Spleen (tissue), 11 donors: ENCODE measurements around the gene MEGF8. TPM values are rescaled to one million over a fixed set of nuclear protein-coding genes. Genes with fewer than 3 reads are reported as not detected.
A peak's percentile ranks its signal among the peaks of the same experiment; 100 is the strongest.

Experiments
- DNase-seq: peaks from one replicate; pipeline ENCODE4 v3.0.0-alpha.2; 2020
- H3K27ac ChIP-seq, 8 donors: fragments of 200-600 bp; sonication (generic) in 7 of 8; 1 replicate in 4 of 8; 2 replicates in 4 of 8; pipeline versions ENCODE4 v1.5.0 to v1.8.0; 2016 to 2021; ENCODE audit warnings: inconsistent platforms in 4 of 8, mild to moderate bottlenecking in 4 of 8, moderate library complexity in 1 of 8
- H3K27me3 ChIP-seq, 7 donors: fragments of 200-600 bp; sonication (generic) in 6 of 7; replicated peaks in 1 of 7; 1 replicate in 4 of 7; 2 replicates in 3 of 7; pipeline versions ENCODE4 v1.5.0 to v1.8.0; 2016 to 2021; ENCODE audit warnings: inconsistent platforms in 3 of 7, mild to moderate bottlenecking in 1 of 7
- H3K36me3 ChIP-seq, 6 donors: fragments of 200-600 bp; sonication (generic) in 5 of 6; 1 replicate in 4 of 6; 2 replicates in 2 of 6; pipeline versions ENCODE4 v1.5.0 to v1.8.0; 2016 to 2021; ENCODE audit warnings: inconsistent platforms in 2 of 6
- H3K4me1 ChIP-seq, 6 donors: fragments of 200-600 bp; sonication (generic) in 5 of 6; 1 replicate in 3 of 6; 2 replicates in 3 of 6; pipeline versions ENCODE4 v1.5.0 to v1.8.0; 2016 to 2021; ENCODE audit warnings: inconsistent platforms in 3 of 6
- H3K4me3 ChIP-seq, 8 donors: fragments of 200-600 bp; sonication (generic) in 7 of 8; 1 replicate in 4 of 8; 2 replicates in 4 of 8; pipeline versions ENCODE4 v1.5.0 to v1.8.0; 2016 to 2021; ENCODE audit warnings: inconsistent platforms in 4 of 8, mild to moderate bottlenecking in 4 of 8, moderate library complexity in 2 of 8
- H3K9me3 ChIP-seq, 8 donors: fragments of 200-600 bp; sonication (generic) in 7 of 8; 1 replicate in 4 of 8; 2 replicates in 4 of 8; pipeline versions ENCODE4 v1.5.0 to v1.8.0; 2016 to 2021; ENCODE audit warnings: inconsistent platforms in 4 of 8
- CTCF ChIP-seq, 11 experiments: fragments of 200-600 bp in 7 of 11; fragments of 450-650 bp in 4 of 11; sonication (generic) in 4 of 11; IDR thresholded peaks in 8 of 11; conservative IDR thresholded peaks in 3 of 11; 1 replicate in 7 of 11; 2 replicates in 4 of 11; pipeline versions ENCODE4 v1.4.0 to v1.8.0; 2016 to 2021; ENCODE audit warnings: antibody characterized with exemption in 11 of 11, inconsistent platforms in 4 of 11, mild to moderate bottlenecking in 1 of 11
- POLR2A ChIP-seq, 3 donors: fragments of 450-650 bp; IDR thresholded peaks; one replicate each; pipeline ENCODE4 v1.5.1; 2017; ENCODE audit warnings: antibody characterized with exemption in 3 of 3, mild to moderate bottlenecking in 1 of 3
- POLR2AphosphoS5 ChIP-seq, 3 donors: sonication (generic); formaldehyde crosslinking; IDR thresholded peaks; one replicate each; pipeline ENCODE4 v1.5.1; 2017; ENCODE audit warnings: antibody characterized with exemption in 3 of 3
- WGBS, 5 donors: extraction: QIAGEN DNeasy Blood & Tissue Kit in 3 of 5; methylation state at CpG; one replicate each; pipeline versions ENCODE4 v1.1.5 to v1.1.7; 2013 to 2018; 5-methylcytosine and 5-hydroxymethylcytosine counted together
- intact Hi-C: fragments of 100-400 bp; cut with DNase I; formaldehyde crosslinking; loops from one replicate; pipeline ENCODE4 v1.15.0; 2023; ENCODE audit warnings: low total_unique reads
- polyA plus RNA-seq, 3 donors: library from polyadenylated mRNA; stranded (reverse); fragments of 200-250 nt; gene quantifications; one replicate each; pipeline ENCODE4 v1.2.1, GENCODE V29; 2013
- total RNA-seq, 7 donors: library from RNA; depleted of rRNA in 3 of 7; stranded (reverse); fragments of >200 nt in 3 of 7; fragmentation: NEBNext Ultra II Directional in 4 of 7; extraction: Animal tissue kit (Norgen Biotek cat#: 25700) in 4 of 7; gene quantifications; one replicate each; pipeline versions ENCODE4 v1.1.0 to v1.2.1, GENCODE V29; 2016 to 2021
- donor health status: healthy with polysubstance abuse.
- donor health status: DM: no; HTN: no; CAD: no; lungs with moderate emphysema.
- donor health status: DM: no; HTN: no; CAD: no.
- donor health status: Bipolar disorder and iron deficiency.
- donor health status: healthy.
- donor health status: DM: no; HTN: no; CAD: no.
- donor health status: DM: yes; HTN: yes; CAD: no.

The MEGF8 gene
- total and polyA plus RNA-seq, 10 donors = 2.3 to 26.2 (median 18.7) TPM

GRCh38 chr19:42326969-42327368 lies 1.5 kb downstream of the MEGF8 start:
- intact Hi-C loops = loop anchor here (5.0 kb wide), 1 partner anchor 70 kb away; no protein-coding TSS in a partner anchor
- TF ChIP-seq CTCF (IDR thresholded peaks at IDR 0.05 in 8 of 11, conservative IDR thresholded peaks at IDR 0.05 in 3 of 11) (no peak), POLR2AphosphoS5 (IDR thresholded peaks at IDR 0.05) (no peak), POLR2A (IDR thresholded peaks at IDR 0.05) (no peak)
- no peak overlapping the region for H3K27ac ChIP-seq
- H3K36me3 ChIP-seq = no peaks in the 10 kb centered on the region
- H3K4me3 ChIP-seq = peak overlapping the region in 3 of 8 donors; percentile 86 to 89 (median 89)
- H3K27me3 ChIP-seq = peaks cover 0 to 31% (median 21%) of the 10 kb centered on the region in 7 donors
- no peaks in the 10 kb centered on the region for H3K9me3 ChIP-seq
- DNase-seq = no peak
- peaks cover 13 to 47% (median 38%) of the 10 kb centered on the region in 6 donors for H3K4me1 ChIP-seq

- DNase-seq = no peak
- no peak for TF ChIP-seq POLR2A (IDR thresholded peaks at IDR 0.05)
- no peak for TF ChIP-seq POLR2AphosphoS5 (IDR thresholded peaks at IDR 0.05)
- no peak for TF ChIP-seq CTCF (IDR thresholded peaks at IDR 0.05 in 8 of 11, conservative IDR thresholded peaks at IDR 0.05 in 3 of 11)
- Histone ChIP-seq H3K9me3 (no peaks in the 10 kb centered on the region), H3K4me1 (peaks cover 13 to 47% (median 38%) of the 10 kb centered on the region in 6 donors), H3K36me3 (no peaks in the 10 kb centered on the region), H3K4me3 (no peak overlapping the region), H3K27ac (no peak overlapping the region), H3K27me3 (peaks cover 0 to 27% (median 21%) of the 10 kb centered on the region in 7 donors)
- intact Hi-C loops = loop anchor here (5.0 kb wide), 1 partner anchor 70 kb away; no protein-coding TSS in a partner anchor
- WGBS, 5 donors = 84 to 92% (median 87%) methylated on average over 5 of the region's 5 CpGs
Measured at GRCh38 chr19:42327381-42327780, 1.9 kb downstream of the MEGF8 start.

DNA sequence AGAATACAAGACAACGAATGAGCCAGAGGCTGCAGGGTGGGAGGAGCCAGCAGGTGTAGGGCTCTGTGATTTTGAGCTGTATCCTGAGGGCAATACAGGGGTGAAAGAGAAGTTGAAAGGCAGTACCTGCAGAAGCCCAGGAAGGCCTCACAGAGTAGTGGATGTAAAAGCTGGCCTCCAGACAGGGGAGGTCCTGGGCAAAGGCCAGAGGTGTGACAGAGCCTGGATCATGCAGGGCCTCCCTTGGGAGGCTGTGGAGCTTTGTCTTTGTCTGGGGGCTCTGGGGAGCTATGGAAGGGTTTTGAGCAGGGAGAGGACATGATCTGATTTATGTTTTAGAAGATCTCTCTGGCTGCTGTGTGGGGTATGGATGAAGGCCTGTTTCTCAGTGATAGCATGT lies 2.7 kb downstream of the MEGF8 start:
- Histone ChIP-seq H3K27me3 (peaks cover 0 to 19% (median 18%) of the 10 kb centered on the region in 7 donors), H3K36me3 (no peaks in the 10 kb centered on the region), H3K4me3 (no peak overlapping the region), H3K4me1 (peaks cover 13 to 47% (median 39%) of the 10 kb centered on the region in 6 donors), H3K9me3 (no peaks in the 10 kb centered on the region), H3K27ac (no peak overlapping the region)
- 61 to 88% (median 71%) methylated on average over 1 of the region's 1 CpG for WGBS, 5 donors
- no peak for DNase-seq
- intact Hi-C loops = loop anchor here (5.0 kb wide), 1 partner anchor 69 kb away; no protein-coding TSS in a partner anchor
- TF ChIP-seq POLR2A (IDR thresholded peaks at IDR 0.05) (no peak), POLR2AphosphoS5 (IDR thresholded peaks at IDR 0.05) (no peak), CTCF (IDR thresholded peaks at IDR 0.05 in 8 of 11, conservative IDR thresholded peaks at IDR 0.05 in 3 of 11) (no peak)

GRCh38 chr19:42328854-42329253 lies 3.4 kb downstream of the MEGF8 start:
- DNase-seq = no peak
- H3K27ac ChIP-seq = no peak overlapping the region
- intact Hi-C loops = loop anchor here (5.0 kb wide), 1 partner anchor 68 kb away; no protein-coding TSS in a partner anchor
- peaks cover 0 to 12% (median 11%) of the 10 kb centered on the region in 7 donors for H3K27me3 ChIP-seq
- no peaks in the 10 kb centered on the region for H3K9me3 ChIP-seq
- TF ChIP-seq POLR2AphosphoS5 (IDR thresholded peaks at IDR 0.05) = no peak
- no peak for TF ChIP-seq POLR2A (IDR thresholded peaks at IDR 0.05)
- TF ChIP-seq CTCF (IDR thresholded peaks at IDR 0.05 in 8 of 11, conservative IDR thresholded peaks at IDR 0.05 in 3 of 11) = no peak
- WGBS, 5 donors = 70 to 87% (median 80%) methylated on average over 2 of the region's 2 CpGs
- peaks cover 15 to 52% (median 39%) of the 10 kb centered on the region in 6 donors for H3K4me1 ChIP-seq
- H3K4me3 ChIP-seq = no peak overlapping the region
- peaks cover 0 to 4% (median 0%) of the 10 kb centered on the region in 6 donors for H3K36me3 ChIP-seq
